GM21390 (cell line): ENCODE measurements around the gene NLGN4X.

Experiments used
- ATAC-seq: cut with Tn5 transposase; IDR thresholded peaks from one replicate; pipeline ENCODE4 v1.9.1; 2021; ENCODE audit not compliant: unreplicated experiment

NLGN4X gene

GRCh38 chrX:6159468-6159867 is 69.2 kb downstream of the NLGN4X start:
- ATAC-seq: no peak

- no peak for ATAC-seq
Observed at GRCh38 chrX:6151971-6152370, 76.7 kb downstream of the NLGN4X start.

- ATAC-seq: no peak
Observed at GRCh38 chrX:6149060-6149872, 79.4 kb downstream of the NLGN4X start.

- no peak for ATAC-seq
Observed at GRCh38 chrX:6134255-6134654, 94.4 kb downstream of the NLGN4X start.

GRCh38 chrX:6132970-6133369 is 95.7 kb downstream of the NLGN4X start:
- no peak for ATAC-seq

- ATAC-seq: no peak
Observed at GRCh38 chrX:6131287-6131686, 97.4 kb downstream of the NLGN4X start.

GRCh38 chrX:6129195-6129594 is 99.5 kb downstream of the NLGN4X start:
- ATAC-seq: no peak

- ATAC-seq: no peak
Observed at GRCh38 chrX:6120329-6120728, 108.3 kb downstream of the NLGN4X start.

- ATAC-seq: no peak
Observed at GRCh38 chrX:6095469-6095868, 133.2 kb downstream of the NLGN4X start.

- ATAC-seq: no peak
Observed at GRCh38 chrX:6074532-6074931, 154.1 kb downstream of the NLGN4X start.

- ATAC-seq: no peak
Observed at GRCh38 chrX:6071731-6072130, 156.9 kb downstream of the NLGN4X start.

GRCh38 chrX:6067600-6067999 is 161.1 kb downstream of the NLGN4X start:
- ATAC-seq: no peak

GRCh38 chrX:6053141-6053540 is 175.5 kb downstream of the NLGN4X start:
- no peak for ATAC-seq

- no peak for ATAC-seq
Observed at GRCh38 chrX:6052111-6052745, 176.4 kb downstream of the NLGN4X start.

- no peak for ATAC-seq
Observed at GRCh38 chrX:6049132-6049531, 179.5 kb downstream of the NLGN4X start.

- ATAC-seq: no peak
Observed at GRCh38 chrX:6041630-6042029, 187.0 kb downstream of the NLGN4X start.

GRCh38 chrX:6029014-6029413 is 199.7 kb downstream of the NLGN4X start:
- ATAC-seq: no peak

- ATAC-seq: no peak
Observed at GRCh38 chrX:6026980-6027379, 201.7 kb downstream of the NLGN4X start.

- ATAC-seq: no peak
Observed at GRCh38 chrX:6026429-6026828, 202.2 kb downstream of the NLGN4X start.

GRCh38 chrX:6024204-6024603 is 204.5 kb downstream of the NLGN4X start:
- no peak for ATAC-seq

- peak; percentile 55 for ATAC-seq
Observed at GRCh38 chrX:6021316-6022091, 207.2 kb downstream of the NLGN4X start.

GRCh38 chrX:6019076-6019475 is 209.6 kb downstream of the NLGN4X start:
- ATAC-seq: no peak
